Globus pallidus (tissue), 1 donor: Measurements from ENCODE around the gene FOXP3.

ENCODE experiments used
- DNase-seq: peaks from one replicate; pipeline ENCODE4 v3.0.0-alpha.2; 2015; ENCODE audit warnings: low spot score

The FOXP3 gene

DNA sequence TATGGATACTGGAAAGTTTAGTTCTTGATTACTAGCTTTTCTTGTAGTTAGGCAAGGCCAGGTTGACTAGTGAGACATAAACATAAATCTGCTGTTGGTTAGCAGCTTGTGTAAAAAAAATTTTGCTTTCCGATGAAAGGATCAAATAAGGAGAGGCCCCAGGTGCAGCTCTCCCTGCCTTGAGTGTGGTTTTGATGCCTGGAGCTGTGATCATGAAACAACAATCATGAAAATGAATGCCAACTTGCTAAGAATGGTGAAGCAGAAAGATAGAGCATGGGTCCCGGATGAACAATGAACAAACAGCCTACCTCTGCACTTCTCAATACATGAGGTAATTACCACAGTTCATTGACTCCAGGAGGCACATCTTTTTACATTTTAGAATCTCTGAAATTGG lies 50.1 kb downstream of the FOXP3 start:
- DNase-seq, result no peak

DNA sequence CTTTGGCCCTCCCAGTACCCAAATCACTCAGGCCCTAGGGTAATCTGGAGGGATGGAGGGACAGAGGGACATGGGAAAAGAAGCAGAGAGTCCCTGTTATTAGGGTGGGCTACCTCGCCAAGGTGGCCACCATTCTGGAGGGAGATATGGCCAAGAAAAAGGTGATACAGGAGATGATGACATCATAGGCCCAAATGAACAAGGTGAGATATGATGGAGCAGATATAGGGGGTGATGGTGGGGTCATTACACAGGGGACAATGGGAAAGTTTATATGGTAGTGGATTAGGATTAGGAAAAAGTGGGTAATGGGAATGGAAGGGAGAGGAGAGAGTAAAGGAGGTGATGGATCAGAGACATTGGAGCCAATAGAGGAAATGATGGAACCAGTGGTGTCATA lies 51.6 kb downstream of the FOXP3 start:
- no peak for DNase-seq

DNA sequence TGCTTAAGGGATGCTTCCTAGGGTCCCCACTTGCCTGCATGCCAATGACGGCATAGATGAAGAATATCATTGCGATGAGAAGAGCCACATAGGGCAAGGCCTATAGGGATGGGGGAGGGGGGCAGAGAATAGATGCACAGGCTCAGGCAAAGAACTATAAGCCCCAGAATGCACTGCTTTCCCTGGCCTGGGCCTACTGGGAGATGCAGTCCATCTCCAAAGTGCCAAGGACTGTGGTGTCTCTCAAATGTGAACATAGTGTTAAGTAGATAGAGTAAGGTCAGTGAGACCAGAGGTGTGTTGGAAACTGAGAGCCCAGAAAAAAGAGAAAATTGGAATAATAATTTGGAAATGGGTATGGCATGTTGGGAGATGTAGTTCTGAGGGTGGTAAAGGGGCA lies 52.3 kb downstream of the FOXP3 start:
- no peak for DNase-seq

DNA sequence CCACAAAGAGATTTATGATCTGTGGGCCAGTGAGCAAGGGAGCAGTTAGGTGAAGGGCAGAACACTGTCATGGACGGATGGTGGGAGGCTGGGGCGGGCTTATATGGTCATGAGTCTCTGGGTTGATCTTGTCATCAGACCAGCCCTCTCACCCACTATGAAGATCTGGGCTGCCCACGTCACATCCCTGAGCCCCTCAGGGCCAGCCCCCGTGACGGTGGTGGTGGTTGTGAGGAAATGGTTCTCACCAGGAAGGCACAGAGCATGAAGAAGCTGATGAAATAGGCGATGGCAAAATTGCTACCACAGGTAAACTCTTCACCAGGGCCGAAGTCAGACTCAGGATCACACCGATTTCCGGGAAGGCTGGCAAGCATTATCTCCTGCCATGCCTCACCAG lies 53.4 kb downstream of the FOXP3 start:
- DNase-seq, result no peak

DNA sequence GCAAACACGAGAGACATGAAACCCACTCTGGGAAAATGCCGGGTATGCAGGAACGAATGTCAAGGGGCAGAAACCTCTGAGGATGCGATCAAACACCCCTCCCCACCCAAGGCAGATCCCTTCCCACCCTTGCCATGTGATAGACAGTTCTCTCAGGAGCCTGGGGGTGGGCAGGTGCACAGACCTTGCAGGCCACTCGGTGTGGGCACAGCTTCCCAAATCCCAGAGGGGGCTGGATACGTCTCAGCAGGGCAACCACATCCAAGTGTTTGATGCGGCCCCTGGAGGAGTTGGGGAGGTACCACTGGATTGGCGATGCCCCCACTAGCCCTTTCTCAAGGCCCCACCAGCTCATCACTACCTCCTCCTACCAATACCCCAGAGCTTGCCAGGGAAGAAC lies 54.1 kb downstream of the FOXP3 start:
- no peak for DNase-seq

DNA sequence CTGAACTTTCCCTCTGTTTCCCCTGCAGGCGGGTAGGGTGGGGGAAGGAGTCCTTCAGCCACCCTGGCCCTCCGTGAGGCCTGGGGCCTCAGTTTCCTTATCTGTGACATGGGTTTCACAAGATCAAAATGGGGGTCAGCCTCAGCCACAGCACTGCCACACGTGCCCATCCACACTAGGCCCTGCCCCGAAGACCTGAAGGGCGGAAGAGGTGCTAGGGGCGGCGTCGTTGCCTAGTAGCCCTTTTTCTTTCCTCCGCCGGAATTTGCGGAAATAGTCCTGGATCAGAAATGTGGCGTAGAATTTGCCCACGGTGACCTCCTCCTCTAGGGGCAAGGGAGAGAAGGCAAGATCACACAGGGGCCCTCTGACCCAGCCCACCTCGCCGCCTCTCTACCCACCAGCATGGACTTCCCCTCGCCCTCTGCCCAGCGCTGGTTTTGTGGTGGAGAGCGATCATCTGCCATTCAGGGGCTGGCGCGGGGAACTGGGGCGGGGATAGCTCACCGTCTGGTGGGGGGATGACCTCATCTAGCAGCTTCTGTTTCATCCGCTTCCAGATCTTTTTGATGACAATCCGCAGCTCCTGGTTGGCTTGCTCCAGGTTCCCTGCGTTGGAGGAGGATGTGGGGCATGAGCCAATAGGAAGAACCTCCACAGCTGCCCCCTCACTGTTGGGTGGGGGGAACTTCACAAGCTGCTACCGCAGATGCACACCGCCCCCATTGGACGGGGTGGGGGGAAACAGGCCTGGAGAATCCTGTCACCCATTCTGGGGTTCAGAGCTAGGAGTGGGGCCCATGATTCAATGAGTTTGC lies 54.9 kb downstream of the FOXP3 start:
- no peak for DNase-seq

DNA sequence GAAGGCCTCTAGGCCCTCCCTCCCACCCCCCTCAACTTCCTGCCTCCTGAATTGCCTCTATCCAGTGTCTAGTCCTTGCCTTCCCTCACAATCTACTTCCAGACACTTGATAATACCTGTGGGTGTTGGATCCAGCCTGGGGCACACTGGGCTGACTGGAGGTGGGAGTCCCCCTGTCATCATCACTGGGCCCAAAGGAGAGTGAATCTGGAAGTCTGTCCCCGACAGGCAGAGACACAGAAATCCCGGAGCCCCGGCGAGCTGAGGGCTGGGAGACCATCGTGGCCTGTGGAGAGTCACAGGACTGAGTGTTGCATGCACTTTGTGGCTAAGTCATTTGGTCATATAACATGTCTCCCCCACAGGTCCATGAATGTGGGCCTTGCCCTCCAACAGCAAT lies 56.1 kb downstream of the FOXP3 start:
- no peak for DNase-seq

DNA sequence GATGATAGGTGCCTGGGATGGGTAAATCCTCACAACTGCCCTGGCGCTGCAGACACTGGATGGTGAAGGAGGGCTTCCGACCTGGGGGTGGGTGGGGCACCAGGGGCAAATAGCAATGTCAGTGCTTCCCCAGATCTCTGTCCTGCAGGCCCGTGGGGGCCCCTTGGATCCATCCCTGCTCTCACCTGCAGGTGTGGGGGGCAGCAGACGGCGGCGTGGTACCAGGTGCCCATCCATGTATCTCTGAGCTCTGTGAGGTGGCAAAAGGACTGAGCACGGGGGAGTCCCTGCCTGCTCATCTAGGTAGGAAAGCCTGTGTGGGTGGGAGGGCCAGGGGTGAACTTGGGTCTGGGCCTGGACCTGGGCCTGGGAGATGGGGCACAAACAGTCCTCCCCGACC lies 58.0 kb downstream of the FOXP3 start:
- no peak for DNase-seq

DNA sequence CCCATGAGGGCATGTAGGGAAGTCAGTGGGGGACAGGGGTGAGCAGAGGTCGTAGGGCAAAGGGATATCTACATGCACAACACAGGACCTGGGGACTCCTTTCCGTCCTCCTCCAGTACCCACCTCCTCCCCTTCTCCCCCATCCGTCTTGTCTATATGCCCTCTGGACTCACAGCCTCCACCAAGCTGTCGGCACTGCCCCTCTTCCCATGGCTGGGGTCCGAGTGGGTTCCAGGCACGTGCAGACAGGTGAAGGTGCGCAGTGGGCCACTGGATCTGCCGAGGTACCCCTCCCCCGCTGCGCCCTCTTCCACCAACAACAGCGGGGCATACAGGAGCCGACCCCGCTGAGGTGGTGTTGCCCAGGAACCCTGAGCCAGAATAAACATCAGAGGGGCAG lies 59.1 kb downstream of the FOXP3 start:
- no peak for DNase-seq

DNA sequence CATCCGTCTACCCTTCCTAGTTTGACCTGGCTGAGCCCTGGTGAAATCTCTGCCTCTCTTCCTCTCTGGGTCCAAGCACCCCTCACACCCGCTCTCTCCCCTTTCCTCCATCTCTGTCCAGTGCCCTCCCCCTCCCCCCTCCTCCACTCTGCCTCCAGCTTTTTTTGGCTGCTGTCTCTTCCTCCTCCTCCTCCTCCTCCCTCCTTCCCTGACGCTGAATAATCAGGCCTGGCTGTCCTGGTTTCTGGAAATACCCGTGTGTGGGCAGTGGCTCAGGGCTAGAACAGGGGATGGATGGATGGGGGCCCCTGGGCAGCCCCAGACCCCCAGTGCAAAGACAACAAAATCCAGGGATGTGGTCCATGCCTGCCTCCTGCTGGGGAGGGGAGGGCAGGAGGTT lies 59.8 kb downstream of the FOXP3 start:
- DNase-seq, result no peak

DNA sequence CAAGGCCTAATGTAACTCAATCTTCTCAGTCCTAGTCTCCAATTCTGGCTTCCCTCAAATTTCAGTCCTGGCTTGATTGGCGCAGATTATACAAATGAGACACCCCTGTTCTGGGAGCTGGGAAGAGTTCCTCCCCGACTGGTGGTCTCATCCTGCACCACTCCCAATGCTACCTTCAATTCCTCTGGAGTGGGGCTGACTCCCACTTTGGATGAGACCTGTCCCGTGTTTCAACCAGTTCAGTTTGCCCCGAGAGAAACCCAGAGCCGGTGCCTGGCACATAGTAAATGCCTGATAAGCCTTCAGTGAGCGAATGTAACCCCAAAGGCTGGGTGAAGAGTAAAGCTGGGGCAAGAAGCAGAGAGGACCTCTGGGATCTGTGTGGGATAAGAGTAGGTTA lies 60.5 kb downstream of the FOXP3 start:
- DNase-seq, result no peak

DNA sequence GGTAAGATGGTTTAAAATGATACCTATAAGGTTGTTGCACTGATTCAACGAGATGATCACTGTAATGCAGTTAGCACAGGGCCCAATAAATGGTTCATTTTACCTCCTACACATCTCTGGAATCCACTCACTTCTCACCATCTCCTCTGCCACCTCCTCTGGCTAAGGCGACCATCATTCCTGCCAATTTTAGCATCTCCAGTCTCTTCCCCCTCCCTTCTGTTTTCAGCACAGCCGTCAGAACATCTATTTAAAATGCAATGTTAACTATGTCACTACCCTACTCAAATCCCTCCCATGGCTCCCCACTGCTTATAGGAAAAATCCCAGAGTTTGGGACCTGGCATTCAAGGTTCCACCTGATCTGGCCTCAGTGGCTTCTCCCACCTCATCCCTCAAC lies 61.0 kb downstream of the FOXP3 start:
- no peak for DNase-seq

DNA sequence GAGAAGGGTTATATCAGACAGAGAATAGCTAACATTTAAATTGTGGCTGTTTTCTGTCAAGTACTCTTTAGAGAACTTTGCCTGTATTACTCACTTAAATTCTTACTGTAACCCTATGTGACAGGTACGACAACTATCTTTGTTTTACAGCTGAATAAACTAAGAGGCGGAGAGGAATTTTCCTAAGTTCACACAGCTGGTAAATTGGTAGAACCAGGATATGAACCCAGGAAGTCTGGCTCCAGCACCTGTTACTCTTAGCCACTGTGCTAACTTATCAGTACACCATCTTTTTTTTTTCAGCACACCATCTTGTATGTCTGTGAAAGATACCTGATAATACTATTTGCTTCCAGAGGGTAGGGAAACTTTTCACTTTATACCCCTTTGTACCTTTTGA lies 62.5 kb downstream of the FOXP3 start:
- no peak for DNase-seq
